HG02973 (cell line): ENCODE measurements around the gene SLC25A42.
A peak's percentile ranks its signal among the peaks of the same experiment; 100 is the strongest.
"Not testable (repeated sequence)": the region's sequence is repeated elsewhere in the genome, so short reads cannot be mapped to it uniquely, and the experiment has no call there.

Experiments used
- ATAC-seq: cut with Tn5 transposase; IDR thresholded peaks from one replicate; pipeline ENCODE4 v1.9.1; 2021; ENCODE audit warnings: moderate library complexity; ENCODE audit not compliant: unreplicated experiment

The SLC25A42 gene, protein sequence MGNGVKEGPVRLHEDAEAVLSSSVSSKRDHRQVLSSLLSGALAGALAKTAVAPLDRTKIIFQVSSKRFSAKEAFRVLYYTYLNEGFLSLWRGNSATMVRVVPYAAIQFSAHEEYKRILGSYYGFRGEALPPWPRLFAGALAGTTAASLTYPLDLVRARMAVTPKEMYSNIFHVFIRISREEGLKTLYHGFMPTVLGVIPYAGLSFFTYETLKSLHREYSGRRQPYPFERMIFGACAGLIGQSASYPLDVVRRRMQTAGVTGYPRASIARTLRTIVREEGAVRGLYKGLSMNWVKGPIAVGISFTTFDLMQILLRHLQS

DNA sequence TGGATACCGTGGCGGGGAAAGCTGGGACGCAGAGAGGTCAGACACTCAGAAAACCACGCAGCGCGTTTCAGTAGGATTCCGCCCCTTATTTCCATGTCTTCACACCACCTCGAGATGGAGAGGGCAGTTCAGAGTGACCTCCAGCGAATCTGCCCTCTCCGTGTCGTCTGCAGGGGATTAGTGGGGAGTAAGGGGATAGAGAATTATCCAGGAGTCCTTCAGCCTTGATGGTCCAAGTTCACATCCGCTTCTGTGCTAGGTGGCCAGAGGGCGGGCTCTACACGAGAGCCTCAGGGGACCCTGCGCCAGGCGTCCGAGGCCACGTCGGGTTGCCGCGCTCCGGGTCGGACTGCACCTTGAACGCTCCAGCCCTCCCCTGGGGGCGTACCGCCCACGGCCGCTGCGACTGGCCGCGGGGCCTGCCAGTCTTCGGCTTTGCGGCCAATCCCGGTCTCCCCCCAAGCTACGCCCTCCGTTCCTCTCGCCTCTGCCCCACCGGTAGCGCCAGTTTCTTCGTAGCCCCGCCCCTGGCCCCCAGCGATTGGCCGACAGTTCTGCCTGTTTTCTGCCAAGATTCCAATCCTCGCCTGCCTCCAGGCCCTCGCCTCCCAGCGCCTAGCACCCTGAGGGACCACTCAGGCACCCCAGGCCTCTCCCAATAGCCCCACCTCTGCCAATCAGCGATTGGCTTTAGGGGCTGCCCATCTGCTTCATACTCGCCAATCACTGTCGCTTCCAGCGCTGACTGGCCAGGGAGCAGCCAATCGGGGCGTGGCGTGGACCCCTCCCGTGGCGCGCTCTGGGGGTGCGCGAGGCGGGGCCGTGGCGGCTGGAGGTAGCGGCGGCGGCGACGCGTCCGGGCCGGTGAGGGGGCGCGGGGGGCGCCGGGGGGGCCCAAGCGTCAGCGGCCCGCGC, at the start of gene SLC25A42:
Gene SLC25A42, plus strand, starts transcription at position 812 of the 915 bp plus-strand sequence. CDS start 32,131 bp downstream, outside the sequence.
- peak; percentile 88 for ATAC-seq

GRCh38 chr19:19021115-19021514, 42.7 kb upstream of the SLC25A42 start:
- ATAC-seq = no peak

GRCh38 chr19:19022380-19022961, 41.3 kb upstream of the SLC25A42 start:
- no peak for ATAC-seq

- not testable (repeated sequence) for ATAC-seq
These were observed 40.4 kb upstream of the SLC25A42 start for GRCh38 chr19:19023376-19023775.

- ATAC-seq = no peak
These were observed 37.9 kb upstream of the SLC25A42 start for GRCh38 chr19:19025861-19026260.

- ATAC-seq = no peak
These were observed 37.4 kb upstream of the SLC25A42 start for GRCh38 chr19:19026299-19026971.

DNA sequence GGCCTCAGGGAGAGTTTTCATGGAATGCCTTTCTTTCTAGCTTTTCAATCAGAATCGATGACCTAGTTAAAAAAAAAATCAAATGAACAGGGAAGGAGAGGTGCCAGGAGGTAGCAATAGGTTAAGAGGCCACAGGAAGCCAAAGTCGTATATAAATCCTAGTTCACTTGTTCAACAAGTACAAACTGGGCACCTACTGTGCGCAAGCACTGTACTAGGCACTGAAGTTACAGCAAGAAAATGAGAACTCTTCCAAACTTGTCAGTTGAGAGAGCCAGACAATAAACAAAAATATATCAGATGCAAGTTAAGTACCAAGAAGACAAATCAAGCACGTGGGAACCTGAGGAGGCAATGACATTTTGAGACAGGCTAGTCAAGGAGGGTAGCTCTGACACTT, 36.6 kb upstream of the SLC25A42 start:
- no peak for ATAC-seq

GRCh38 chr19:19028526-19028925, 35.3 kb upstream of the SLC25A42 start:
- no peak for ATAC-seq

DNA sequence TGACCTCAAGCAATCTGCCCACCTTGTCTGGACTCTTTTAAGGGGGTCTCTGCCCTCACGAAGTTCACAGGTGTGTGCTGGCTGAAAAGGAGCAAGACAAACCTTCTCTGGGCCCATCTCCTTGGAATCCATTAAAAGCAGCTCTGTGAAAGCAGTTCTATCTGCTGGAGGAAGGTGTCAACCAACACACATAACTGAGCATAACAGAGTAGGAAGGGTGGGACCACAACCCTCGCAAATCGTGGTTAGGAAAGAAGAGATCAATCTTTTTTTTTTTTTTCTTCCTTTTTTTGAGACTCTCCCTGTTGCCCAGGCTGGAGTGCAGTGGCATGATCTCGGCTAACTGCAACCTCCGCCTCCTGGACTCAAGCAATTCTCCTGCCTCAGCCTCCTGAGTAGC, 31.9 kb upstream of the SLC25A42 start:
- no peak for ATAC-seq

- peak; percentile 36 for ATAC-seq
These were observed 31.2 kb upstream of the SLC25A42 start for GRCh38 chr19:19032420-19033175.

GRCh38 chr19:19033176-19033425, 30.7 kb upstream of the SLC25A42 start:
- no peak for ATAC-seq

GRCh38 chr19:19033426-19034203, 30.2 kb upstream of the SLC25A42 start, which contains the start of the genes ARMC6 and SUGP2:
TSS of gene ARMC6 (plus strand) at chr19:19033603. CDS start at chr19:19034210, 607 bp downstream.
TSS of gene SUGP2 (minus strand) at chr19:19033517. CDS start at chr19:19031071, 2,446 bp downstream.
- ATAC-seq = peak; percentile 56

- peak; percentile 44 for ATAC-seq
These were observed 29.6 kb upstream of the SLC25A42 start for GRCh38 chr19:19034204-19034624.

DNA sequence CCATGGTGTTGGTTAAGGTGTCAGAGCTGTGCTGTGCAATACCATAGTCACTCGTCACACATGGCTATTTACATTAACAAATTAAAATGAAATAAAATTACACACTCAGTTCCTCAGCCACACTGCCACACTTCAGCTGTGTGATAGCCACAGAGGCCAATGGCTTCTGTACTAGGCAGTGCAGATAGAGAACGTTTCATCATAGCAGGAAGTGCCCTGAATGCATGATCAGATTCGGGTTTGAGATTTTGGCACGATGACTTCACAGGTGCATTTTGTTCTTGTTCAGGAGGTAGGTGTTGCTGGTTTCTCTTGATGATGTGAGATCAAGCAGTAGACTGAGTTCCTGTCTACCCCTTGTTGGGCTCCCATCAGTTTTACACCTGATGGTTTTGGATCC, 23.9 kb upstream of the SLC25A42 start:
- no peak for ATAC-seq

- no peak for ATAC-seq
These were observed 23.4 kb upstream of the SLC25A42 start for GRCh38 chr19:19040417-19040816.

DNA sequence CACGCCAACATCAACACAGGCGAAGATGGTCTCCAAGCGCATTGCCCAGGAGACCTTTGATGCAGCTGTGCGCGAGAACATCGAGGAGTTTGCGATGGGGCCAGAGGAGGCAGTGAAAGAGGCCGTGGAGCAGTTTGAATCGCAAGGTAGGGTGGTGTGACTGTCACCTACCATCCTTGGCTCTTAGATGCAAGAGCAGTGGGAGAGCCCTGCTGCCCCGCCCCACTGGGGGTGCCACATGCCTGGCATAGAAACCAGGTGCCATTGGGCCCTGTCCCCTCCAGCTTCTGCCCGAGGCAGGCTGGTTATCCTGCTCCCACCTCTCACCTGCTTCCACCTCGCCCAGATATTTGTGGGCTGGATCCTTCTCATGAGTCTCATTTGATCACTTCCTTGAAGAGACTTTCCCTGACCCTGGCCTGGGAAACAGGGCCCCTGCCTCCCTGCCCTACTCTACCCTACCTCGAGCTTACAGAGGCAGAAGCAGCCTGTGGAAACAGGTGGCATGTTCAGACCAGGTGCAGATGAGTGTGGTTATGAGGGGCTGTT, 21.0 kb upstream of the SLC25A42 start:
- ATAC-seq = no peak

GRCh38 chr19:19043481-19043880, 20.3 kb upstream of the SLC25A42 start:
- no peak for ATAC-seq

DNA sequence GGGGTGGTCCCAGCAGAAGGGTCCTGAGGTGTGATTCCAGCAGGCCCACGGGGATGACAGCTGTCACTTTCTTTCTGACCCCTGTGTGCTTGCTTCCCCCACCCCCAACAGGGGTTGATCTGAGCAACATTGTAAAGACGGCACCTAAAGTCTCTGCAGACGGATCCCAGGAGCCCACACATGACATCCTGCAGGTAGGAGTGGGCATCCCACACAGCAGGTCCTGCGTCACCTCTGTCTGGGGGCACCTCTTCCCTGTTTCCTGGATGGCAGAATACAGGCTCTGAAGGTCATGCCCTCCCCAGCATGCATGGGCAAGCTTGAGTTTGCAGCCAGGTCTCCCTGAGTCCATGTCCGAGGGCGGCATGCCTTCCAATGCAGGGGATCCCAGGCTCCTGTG, 19.9 kb upstream of the SLC25A42 start:
- ATAC-seq = no peak

GRCh38 chr19:19049406-19049805, 14.4 kb upstream of the SLC25A42 start:
- no peak for ATAC-seq
